ENCODE measurements around the gene ADGRE3. TPM values are rescaled to one million over a fixed set of nuclear protein-coding genes. Genes with fewer than 3 reads are reported as not detected.

ADGRE3 gene
- polyA plus RNA-seq, 2 of the 4 experiments (the other 2 are of a cell fraction): not detected

- POLR2A ChIA-PET: no interaction called here
- ATAC-seq: no peak
These were observed 20.1 kb upstream of the ADGRE3 start for GRCh38 chr19:14694641-14695266.

GRCh38 chr19:14689598-14690503 lies 15.2 kb upstream of the ADGRE3 start, which contains the start of gene ZNF333:
ZNF333 (plus strand) TSS chr19:14690048; CDS start chr19:14693492, 3,444 bp downstream.
- ATAC-seq (peak; percentile 98 to 99), FAIRE-seq (no peak), DNase-seq (ENCODE audit: low read depth in 1 of 2, low spot score in 1 of 2) (peak; percentile 54 to 91)
- Histone ChIP-seq H3K4me1 (no peaks in the 10 kb centered on the region), H3K4me3 (peak within 1 kb of the TSS; percentile 70), H3K9me3 (no peaks in the 10 kb centered on the region), H3K4me2 (peak within 1 kb of the TSS; percentile 78), H3K27ac (peak within 1 kb of the TSS; percentile 90 to 93)
- ChIA-PET POLR2A (interaction anchor here (0.6 to 1.5 kb wide), 4 partner anchors 32 to 949 kb away, joined by 3 to 9 read pairs (median 4); partner anchors contain the start of gene NDUFB7), CTCF (interaction anchor here (7.5 kb wide), 1 partner anchor 117 kb away, joined by 81 read pairs; the partner anchor contains the start of gene NDUFB7)
- WGBS (ENCODE audit: missing lambda C conversion rate): 2% methylated on average over 4 of the region's 66 CpGs
- TF ChIP-seq POLR2A (IDR thresholded peaks at IDR 0.05; ENCODE audit: low read length) (peak; percentile 42), SMC3 (IDR thresholded peaks at IDR 0.05) (no peak), PHF8 (IDR thresholded peaks at IDR 0.05; ENCODE audit: borderline replicate concordance, low read depth) (peak; percentile 53; the same call in 1 of the 2 replicates), MAX (IDR thresholded peaks at IDR 0.05) (peak; percentile 48; the same call in 1 of the 2 replicates), JUN (IDR thresholded peaks at IDR 0.05) (peak in 1 of 2 experiments; percentile 57; a peak in 2 of 5 replicates)

More at GRCh38 chr19:14694641-14695266, 20.1 kb upstream of the ADGRE3 start:
- TF ChIP-seq POLR2A (IDR thresholded peaks at IDR 0.05; ENCODE audit: low read length) (no peak), POLR2AphosphoS2 (conservative IDR thresholded peaks at IDR 0.05; ENCODE audit: low read length) (no peak), PBX3 (IDR thresholded peaks at IDR 0.05) (no peak), JUNB (IDR thresholded peaks at IDR 0.05) (no peak), KDM5A (IDR thresholded peaks at IDR 0.05) (no peak), RAD21 (conservative IDR thresholded peaks at IDR 0.05 in 1 of 2, IDR thresholded peaks at IDR 0.05 in 1 of 2) (no peak), MAFK (IDR thresholded peaks at IDR 0.05; ENCODE audit: partially characterized antibody) (no peak), E2F6 (IDR thresholded peaks at IDR 0.05; ENCODE audit: borderline replicate concordance, low read depth) (no peak), TFCP2L1 (CRISPR knock-in tag; IDR thresholded peaks at IDR 0.05) (no peak), RNF2 (IDR thresholded peaks at IDR 0.05; ENCODE audit: borderline replicate concordance, low read depth) (no peak), HMGXB4 (CRISPR knock-in tag; IDR thresholded peaks at IDR 0.05; ENCODE audit: borderline replicate concordance) (no peak), HES2 (IDR thresholded peaks at IDR 0.05) (no peak), NR3C1 (IDR thresholded peaks at IDR 0.05) (no peak), KDM1A (IDR thresholded peaks at IDR 0.05; ENCODE audit: low read depth) (no peak), FOSL2 (IDR thresholded peaks at IDR 0.05) (no peak), FOSL2 (CRISPR knock-in tag; IDR thresholded peaks at IDR 0.05) (no peak), CBX8 (IDR thresholded peaks at IDR 0.05) (no peak), CHD2 (IDR thresholded peaks at IDR 0.05; ENCODE audit: low read length, partially characterized antibody) (no peak)
- CTCF ChIA-PET: no interaction called here
- Histone ChIP-seq H3K4me2 (no peak overlapping the region), H3K27ac (no peak overlapping the region), H3K4me3 (no peak overlapping the region), H3K4me1 (no peaks in the 10 kb centered on the region), H3K9me3 (no peaks in the 10 kb centered on the region)
- FAIRE-seq: no peak
- 87% methylated on average over 13 of the region's 13 CpGs for WGBS (ENCODE audit: missing lambda C conversion rate)
- no peak for DNase-seq (ENCODE audit: low read depth in 1 of 2, low spot score in 1 of 2)
